CD4-positive, alpha-beta T cell treated with Interleukin-6 at 100 ng/mL for 8 hours (primary cell): ENCODE data around the gene LTB4R.
"Not testable (repeated sequence)": the region's sequence is repeated elsewhere in the genome, so short reads cannot be mapped to it uniquely, and the experiment has no call there.

ENCODE experiments used
- DNase-seq: peaks from one replicate; pipeline ENCODE4 v3.0.0-alpha.2; 2020; ENCODE audit warnings: mixed read lengths, low spot score

LTB4R gene

DNA sequence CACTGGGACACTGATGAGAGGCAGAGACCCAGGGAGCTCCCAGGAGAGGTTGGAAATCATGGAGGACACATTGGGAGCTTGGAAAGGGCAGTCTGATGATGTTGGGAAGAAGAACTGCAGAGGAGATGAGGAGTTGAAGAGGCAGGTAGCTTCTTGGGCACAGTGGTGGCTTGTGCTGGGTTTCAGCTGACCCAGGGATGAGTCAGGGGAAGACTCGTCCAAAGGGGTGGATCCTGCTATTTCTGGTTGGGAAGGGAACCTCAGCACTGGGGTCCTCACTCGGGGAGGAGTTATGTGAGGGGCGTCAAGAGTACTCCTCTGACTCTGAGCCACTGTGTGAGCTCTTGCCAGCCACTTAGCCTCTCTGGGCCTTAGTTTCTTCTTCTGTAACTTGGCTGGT, 12.0 kb downstream of the LTB4R start:
- no peak for DNase-seq

- no peak for DNase-seq
These were observed 12.7 kb downstream of the LTB4R start for GRCh38 chr14:24324024-24324423.

DNA sequence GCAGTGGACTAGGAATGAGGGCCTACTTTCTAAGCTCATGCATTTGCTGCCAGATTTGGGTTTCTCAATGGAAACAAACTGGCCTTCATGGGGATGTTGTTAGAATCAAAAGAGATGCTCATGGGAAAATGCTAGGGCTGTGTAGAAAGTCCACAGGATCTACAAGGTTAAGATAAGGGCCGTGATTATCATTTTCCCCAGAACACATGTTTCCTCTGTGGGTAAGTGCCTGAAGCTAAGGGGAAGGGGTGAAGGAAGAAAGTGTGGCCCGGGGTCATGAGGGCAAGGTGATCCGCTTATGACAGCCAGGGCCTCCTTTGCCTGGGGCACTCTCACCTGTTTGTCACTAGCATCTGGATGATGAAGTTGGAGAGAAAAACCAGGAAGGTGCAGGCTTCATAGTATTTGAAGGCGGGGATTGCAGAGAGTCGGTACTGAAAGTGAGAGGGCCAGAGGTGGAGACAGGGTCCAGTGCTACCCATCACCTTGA, 13.8 kb downstream of the LTB4R start:
- DNase-seq = no peak

GRCh38 chr14:24325963-24326362, 14.7 kb downstream of the LTB4R start:
- no peak for DNase-seq

DNA sequence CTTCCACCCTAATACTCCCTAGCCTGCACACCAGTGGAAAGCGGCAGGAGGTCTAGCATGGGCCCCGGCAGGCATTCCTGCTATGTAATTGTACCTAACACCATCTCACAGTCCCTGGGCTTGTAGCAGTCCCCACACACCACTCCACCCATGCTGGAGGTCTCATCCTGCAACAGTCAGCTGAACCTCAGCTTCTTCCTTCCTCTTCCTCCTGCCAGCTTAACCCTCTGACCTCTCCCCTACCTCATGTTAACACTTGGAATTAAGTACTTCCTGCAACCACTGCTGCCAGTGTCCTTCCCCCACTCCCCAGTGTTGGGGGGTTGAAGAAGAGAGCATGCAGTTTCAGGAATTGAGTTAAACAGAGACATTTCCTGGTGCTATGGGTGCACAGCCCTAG, 16.0 kb downstream of the LTB4R start:
- no peak for DNase-seq

GRCh38 chr14:24327914-24328313, 16.6 kb downstream of the LTB4R start:
- not testable (repeated sequence) for DNase-seq

GRCh38 chr14:24329073-24329663, 17.9 kb downstream of the LTB4R start:
- no peak for DNase-seq

DNA sequence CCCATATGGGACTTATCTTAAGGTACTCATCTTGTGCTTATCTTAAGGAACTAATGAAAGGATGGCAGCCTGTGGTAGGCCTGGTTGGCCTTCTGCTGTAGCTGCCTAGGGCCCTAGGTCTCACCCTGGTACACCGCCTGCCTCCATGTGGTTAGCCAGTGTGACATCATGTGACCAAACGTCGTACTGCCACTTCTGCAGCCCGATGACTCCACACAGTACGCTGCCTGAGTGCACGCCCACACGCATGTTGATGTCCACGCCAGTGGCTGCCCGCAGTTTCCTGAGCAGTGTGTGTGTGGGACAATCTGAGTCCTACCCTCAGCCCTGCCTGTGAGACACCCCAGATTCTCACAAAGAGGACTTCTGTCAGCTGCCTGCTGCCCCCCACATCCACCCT, 18.4 kb downstream of the LTB4R start:
- DNase-seq = peak; percentile 61

DNA sequence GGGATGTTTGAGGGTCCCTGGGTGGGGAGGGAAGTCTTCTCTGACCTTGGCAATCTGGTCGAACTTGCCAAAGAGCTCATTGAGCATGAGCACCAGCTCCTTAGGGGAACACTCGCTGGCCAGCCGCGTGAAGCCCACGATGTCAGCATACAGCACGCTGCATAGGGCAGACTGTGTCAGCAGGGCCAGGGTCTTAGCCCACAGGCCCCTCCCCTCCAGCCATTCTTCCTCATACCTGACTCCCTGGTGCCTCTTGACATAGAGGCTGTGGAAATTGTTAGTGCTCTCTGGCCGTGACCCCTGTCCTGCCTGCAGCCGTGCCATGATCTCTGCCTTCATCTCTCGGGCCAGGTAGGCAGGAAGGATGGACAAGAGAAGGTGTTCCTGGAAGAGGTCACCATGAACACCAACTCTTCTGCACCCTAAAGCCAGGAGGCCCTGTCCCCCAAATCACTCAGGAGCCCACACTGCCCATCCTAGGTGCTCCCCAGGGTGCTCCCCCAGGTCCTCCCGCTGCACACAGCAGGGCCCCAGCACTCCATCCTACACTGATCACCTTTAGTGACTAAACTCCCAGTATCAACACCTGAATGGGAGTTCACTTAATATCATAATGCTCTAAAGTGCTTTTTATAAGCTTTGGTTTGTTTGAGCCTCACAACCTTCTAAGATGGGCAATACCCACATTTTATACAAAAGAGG, 19.8 kb downstream of the LTB4R start:
- no peak for DNase-seq

DNA sequence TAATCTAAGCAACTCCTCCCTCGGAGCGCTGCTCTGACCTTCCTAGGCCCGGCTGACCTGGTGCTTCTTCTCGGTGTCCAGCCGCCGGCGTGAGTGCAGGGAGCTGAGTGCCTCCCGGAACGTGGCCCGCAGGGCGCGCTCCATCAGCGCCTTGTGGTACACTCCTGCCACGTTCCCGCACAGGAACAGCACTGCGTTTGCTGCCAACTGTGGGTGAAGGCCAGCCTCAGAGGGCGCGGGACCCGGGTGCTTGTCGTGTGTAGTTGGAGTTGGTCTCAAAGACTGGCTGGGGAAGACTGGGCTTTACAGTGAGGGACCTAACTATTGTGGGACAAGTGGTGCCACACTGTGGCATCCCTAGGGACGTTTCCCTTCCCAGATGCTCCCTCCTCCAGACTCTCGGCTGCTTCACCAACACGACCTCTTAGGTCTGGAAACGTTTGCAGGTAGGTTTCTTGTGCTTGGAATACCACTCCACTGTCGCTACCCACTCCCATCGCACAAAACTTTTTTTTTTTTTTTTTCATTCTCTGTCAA, 20.5 kb downstream of the LTB4R start:
- no peak for DNase-seq

- DNase-seq = peak; percentile 92
These were observed 21.1 kb downstream of the LTB4R start for GRCh38 chr14:24332268-24332993.

- no peak for DNase-seq
These were observed 23.4 kb downstream of the LTB4R start, which contains the start of gene ADCY4 for GRCh38 chr14:24334431-24335291. Gene ADCY4, minus strand, starts transcription at chr14:24335071. Its CDS starts 419 bp downstream, at chr14:24334652.

- no peak for DNase-seq
These were observed 24.3 kb downstream of the LTB4R start for GRCh38 chr14:24335461-24336171.

DNA sequence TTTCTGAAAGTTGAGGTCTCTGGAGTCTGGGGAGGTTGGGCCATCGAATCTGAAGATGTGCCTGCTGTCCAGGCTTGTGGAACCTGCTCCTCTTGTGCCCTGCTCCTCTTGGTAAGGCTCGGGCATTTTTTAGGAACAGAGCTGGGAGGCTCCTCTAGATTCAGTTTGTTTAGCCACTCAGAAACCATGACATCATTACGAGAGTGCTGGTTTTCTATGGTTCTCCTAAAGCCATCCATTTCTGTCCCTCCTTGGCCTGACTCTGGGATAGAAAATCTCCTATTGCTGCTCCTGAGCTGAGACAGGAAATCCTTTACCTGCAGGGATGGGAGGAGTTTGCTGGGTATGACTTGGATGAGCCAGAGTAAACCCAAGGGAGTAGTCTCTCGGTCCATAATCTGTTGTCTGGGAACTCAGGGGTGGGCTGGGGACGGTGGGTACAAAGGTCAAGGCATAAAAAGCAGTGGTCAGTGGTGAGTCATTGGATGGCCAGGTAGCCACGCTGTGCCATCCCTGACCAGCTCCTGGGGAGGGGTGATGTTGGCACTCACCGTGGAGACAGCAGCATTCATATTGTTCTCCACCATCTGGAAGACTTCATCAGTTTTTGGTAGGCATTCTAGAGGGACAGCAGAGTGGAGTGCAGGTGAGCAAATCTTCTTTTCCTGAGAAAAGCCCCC, 26.0 kb downstream of the LTB4R start:
- DNase-seq = no peak

DNA sequence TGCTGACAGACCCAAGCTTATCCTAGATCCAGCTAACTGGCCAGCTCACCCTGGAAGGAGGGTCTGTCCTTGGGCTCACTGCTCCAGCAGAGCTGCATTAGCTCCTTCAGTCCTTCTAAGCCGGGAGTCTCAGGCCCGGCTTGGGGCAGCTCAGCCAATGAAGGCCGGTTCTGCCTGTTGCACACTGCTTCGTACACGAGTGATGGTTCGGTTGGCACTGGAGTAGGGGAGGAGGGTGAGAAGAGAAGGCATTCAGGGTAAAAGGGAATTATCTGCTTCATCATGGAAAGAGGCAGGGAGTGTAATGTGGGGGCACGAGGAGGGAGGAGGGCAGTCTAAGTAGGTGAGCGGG, 26.5 kb downstream of the LTB4R start:
- no peak for DNase-seq

GRCh38 chr14:24338843-24339242, 27.5 kb downstream of the LTB4R start:
- no peak for DNase-seq

DNA sequence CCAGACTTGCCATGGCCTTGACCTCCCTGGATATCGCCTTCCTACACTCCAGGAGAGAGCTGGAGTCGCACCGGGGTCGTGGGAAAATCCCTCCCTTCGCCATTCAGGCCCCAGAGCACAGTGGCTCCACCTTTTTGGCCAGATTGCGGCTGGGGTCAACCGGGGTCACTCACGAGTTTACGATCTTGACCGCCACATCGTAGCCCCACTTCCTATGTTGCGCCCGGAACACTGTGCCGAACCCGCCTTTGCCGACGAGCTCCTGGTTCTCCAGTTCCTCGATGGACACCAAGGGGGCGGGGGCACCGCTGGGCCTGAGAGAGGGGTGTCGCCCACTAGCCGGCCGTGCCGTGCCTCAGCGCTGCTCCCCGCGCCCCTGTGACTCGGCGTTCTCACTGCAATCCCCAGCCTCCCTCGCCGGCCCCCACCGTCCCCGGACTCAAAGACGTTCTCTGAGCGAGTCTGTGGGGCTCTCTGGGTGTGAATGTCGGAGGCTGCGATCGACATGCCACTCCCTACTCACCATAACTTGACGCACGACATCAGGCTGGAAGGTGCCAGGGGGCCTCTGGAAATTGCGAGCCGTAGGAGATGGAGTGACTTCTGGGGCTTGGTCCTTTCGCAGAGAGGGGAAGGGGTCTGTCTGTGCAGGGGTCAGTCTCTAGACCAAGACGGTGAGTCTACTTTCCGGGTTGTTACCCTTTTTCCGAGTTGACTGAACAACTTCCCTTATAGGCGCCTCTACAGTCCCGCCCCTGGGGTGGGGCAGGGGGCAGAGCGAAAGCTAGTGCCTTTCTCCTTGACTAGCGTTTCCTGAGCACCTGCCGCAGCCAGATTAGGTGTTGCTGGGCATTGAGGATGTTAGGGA, 28.2 kb downstream of the LTB4R start, which contains the start of gene RIPK3:
RIPK3 (minus strand) TSS at position 708 of the 868 bp plus-strand sequence; CDS start at position 543, 165 bp downstream.
- DNase-seq = peak; percentile 71

DNA sequence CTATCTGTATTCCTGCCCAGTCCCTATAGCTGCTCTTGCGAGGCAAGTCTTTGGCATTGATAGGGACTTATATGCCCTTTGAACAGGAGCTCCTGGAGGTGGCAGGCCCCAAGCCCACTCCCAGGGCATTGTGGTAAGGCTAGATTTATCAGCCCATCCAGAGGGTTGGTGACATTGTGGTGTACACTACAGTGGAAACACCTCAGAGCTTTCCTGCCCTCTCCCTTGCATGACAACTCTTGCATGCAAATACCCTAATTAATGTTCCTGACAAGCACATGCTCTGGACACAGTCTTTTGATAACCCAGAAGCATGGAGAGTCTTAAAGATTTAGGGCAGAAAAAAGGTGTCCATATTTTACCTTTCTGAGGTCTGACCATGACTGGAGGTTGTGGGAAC, 29.3 kb downstream of the LTB4R start:
- no peak for DNase-seq

DNA sequence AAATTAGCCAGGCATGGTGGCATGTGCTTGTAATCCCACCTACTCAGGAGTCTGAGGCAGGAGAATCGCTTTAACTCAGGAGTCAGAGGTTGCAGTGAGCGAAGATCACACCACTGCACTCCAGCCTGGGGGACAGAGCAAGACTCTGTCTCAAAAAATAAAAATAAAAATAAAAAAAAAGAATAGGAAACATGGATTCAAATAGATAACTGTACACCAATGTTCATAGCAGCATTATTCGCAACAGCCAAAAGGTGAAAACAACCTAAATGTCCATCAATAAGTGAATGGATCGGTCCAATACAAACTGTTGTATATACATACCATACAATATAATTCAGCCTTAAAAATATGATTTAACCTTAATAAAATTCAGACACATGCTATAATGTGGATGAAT, 31.6 kb downstream of the LTB4R start:
- DNase-seq = no peak
